NCI-H2081 treated with DMSO at 0.1 percent for 48 hours (cell line): ENCODE data around the gene GPRIN2.
"Not testable (repeated sequence)": the region's sequence is repeated elsewhere in the genome, so short reads cannot be mapped to it uniquely, and the experiment has no call there.

Experiments used
- DNase-seq: peaks from one replicate; lab custom pipeline; 2025; lab: John Stamatoyannopoulos, UW

The GPRIN2 gene

GRCh38 chr10:46537309-46537708, 19.1 kb downstream of the GPRIN2 start:
- DNase-seq: no peak

DNA sequence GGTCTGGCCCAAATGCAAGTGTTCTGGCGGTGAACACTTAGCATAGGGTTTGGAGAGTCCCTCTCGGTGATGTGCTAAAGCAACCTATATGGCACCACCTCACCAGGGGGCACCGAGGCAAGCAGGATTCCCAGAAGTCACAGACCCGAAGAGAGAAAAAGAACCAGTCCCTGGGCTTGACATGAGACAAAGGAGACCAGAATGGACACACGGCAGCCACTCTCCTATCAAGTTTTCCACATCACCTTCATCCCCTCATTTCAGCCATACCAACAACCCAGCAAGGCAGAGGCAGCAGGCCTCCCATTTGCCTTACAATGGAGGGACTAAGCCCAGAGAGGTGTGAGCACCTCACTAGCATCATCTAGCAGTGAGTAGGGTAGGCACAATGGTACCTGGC, 19.7 kb downstream of the GPRIN2 start:
- DNase-seq: no peak

- DNase-seq: no peak
These were observed 20.3 kb downstream of the GPRIN2 start for GRCh38 chr10:46536171-46536570.

GRCh38 chr10:46534828-46535524, 21.5 kb downstream of the GPRIN2 start:
- no peak for DNase-seq

GRCh38 chr10:46532256-46532655, 24.2 kb downstream of the GPRIN2 start:
- DNase-seq: not testable (repeated sequence)

- no peak for DNase-seq
These were observed 25.9 kb downstream of the GPRIN2 start for GRCh38 chr10:46530249-46531186.

- DNase-seq: not testable (repeated sequence)
These were observed 26.7 kb downstream of the GPRIN2 start for GRCh38 chr10:46529742-46530141.

GRCh38 chr10:46528675-46529615, 27.5 kb downstream of the GPRIN2 start:
- no peak for DNase-seq

DNA sequence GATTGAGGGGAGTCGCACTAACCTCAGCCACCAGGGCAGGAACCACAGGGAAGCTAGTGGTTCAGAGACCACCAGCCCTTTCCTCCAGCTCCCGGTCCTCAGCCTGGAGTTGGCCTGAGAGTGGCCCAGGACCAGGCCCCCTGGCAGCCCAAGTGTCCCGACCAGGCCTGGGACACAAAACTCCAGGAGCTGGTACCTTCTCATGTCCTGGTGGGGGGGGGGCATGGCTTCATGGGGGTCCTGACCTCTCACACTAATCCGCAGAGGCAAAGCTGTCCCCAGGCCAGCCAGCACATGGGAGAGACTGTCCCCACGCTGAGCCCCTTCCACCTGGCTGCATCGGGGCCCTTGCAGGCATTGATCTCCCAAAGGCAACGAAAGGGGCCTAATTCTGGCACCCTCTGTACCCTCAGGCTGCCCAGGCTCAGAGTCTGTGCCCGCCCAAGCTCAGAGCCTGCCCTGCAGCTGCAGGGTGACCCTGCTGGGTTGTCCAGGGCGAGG, 28.2 kb downstream of the GPRIN2 start:
- DNase-seq: no peak

GRCh38 chr10:46527241-46527811, 29.1 kb downstream of the GPRIN2 start:
- DNase-seq: no peak

GRCh38 chr10:46526682-46527038, 29.8 kb downstream of the GPRIN2 start:
- no peak for DNase-seq

DNA sequence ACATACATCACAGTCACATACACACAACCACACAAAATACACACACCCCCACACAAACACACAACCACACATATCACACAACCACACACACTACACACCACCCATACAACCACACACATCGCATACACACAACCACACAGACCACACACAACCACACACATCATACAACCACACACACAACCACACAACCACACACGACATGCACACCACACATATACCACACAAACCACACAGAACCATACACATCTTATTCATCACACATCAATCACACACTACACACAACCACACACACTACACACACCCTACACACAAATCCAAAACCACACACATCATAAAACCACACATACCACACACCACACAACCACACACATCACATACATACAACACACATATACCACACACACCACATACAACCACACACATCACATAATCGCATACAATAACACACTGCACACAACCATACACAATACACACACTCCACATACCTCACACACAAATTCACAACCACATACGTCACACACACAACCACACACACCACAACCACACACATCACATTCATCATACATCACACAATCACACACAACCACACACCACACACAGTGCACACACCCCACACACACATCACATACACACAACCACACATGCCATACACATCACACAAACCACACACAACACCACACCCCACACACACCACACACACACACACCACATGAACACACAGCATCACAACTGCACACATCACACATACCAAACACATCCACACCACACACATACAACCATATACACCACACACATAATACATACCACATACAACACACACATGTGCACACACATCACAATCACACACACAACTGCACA, 30.4 kb downstream of the GPRIN2 start:
- no peak for DNase-seq

DNA sequence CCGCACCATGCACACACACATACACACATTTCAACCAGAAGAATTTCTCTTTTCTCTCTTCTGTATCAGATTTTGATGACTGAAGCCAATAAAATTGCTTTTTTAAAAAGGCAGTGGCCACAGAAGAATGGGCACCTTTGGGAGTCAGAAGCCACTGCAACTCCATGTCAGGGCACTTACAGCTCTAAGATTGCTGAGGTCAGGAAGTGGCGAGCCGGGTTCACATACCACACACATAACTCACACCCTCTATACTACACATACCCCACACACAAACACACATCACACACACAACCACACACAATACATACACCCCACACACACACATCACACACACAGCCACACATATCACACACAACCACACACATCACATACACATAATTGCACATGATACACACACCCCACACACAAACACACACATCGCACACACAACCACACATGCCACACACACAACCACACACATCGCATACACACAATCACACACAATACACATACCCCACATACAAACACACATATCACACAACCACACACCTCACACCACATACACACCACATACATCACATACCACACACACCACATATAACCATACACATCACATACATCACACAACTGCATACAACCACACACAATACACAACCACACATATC, 31.2 kb downstream of the GPRIN2 start:
- DNase-seq: no peak

DNA sequence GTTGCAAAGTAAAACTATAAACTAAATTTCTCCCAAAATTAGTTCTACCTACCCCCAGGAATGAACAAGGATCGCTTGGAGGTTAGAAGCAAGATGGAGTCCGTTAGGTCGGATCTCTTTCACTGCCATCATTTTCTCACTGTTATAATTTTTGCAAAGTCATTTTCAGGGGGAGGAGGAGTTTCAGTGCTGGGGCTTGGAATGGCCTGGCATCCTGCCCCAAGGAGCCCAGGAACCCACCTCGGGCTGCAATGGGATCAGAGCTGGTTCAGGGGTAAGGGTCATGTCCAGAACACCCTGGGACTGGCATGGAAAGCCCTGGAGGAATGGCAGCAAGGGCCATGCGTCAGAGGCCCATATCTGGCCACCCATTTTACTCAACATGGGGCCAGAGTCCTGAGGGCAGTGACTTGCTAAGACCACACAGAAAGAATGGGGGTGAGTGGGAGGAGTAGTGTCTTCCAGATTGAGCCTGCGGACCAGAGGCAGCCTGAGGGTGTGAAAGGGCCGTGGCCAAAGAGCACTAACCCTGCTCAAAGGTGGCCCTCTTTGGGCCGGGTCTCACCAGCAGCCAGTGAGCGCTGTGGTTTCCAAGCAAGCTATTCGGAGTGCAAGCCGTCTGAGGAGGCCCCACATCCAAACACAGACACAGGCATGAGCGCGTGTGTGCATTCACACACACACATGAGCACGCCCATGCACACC, 31.8 kb downstream of the GPRIN2 start:
- no peak for DNase-seq

- no peak for DNase-seq
These were observed 32.4 kb downstream of the GPRIN2 start for GRCh38 chr10:46523962-46524471.

GRCh38 chr10:46523119-46523961, 33.1 kb downstream of the GPRIN2 start:
- no peak for DNase-seq

DNA sequence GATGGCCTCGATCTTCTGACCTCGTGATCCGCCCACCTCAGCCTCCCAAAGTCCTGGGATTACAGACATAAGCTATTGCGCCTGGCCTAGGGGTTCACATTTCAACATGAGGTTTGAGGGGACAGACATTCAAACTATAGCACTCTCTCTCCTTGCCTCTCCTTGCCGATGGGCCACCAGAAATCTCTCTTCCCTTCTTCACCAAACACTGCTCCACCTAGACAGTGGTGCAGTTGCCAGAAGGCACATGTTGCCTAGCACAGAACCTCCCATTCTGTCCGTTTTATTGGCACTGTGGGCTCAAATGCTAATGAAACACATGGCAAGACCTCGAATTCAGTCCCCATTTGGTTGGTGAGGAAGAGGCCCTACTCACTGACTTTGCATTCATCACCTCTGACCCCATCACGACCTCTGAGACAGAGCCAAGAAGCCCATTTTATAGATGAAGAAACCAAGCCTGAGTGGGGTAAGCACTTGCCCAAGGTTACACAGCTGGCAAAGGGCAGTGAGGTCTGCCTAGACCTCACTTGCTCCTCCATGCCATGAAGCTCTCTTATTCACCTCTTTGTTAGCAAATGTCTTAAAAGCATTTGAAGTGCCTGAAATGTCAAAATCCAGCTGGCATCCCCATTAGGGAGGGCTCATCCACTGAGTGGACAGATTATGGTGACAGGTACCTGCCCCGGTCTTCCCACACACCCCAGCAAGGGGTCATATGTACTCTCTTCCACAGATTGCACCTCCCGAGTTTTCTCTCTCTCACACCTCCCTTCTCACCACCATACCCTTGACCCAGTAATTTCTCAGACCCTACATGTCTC, 34.0 kb downstream of the GPRIN2 start:
- no peak for DNase-seq
